ENCODE measurements around the gene PIWIL4.

The PIWIL4 gene

DNA sequence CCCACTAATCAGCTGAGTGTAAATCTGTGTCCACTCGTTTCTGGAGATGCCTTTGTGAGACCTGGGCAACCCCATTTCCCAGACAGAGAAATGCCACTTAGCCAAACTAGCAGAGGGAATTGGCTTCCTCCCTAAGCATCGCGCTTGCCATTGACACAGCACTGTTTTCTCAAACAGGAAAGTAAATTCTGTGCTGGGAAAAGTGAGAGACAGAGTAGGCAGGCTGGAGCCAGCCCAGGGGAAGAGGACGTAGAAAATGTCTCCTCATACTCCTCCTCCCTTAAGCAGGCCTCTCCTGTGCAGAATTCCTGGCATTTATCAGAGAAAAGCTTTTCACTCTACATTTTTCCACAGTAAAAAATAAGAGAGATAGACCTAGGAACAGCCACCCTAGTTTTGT is 101.9 kb downstream of the PIWIL4 start:
- DNase-seq, result no peak
- TF ChIP-seq, protein P1, sequence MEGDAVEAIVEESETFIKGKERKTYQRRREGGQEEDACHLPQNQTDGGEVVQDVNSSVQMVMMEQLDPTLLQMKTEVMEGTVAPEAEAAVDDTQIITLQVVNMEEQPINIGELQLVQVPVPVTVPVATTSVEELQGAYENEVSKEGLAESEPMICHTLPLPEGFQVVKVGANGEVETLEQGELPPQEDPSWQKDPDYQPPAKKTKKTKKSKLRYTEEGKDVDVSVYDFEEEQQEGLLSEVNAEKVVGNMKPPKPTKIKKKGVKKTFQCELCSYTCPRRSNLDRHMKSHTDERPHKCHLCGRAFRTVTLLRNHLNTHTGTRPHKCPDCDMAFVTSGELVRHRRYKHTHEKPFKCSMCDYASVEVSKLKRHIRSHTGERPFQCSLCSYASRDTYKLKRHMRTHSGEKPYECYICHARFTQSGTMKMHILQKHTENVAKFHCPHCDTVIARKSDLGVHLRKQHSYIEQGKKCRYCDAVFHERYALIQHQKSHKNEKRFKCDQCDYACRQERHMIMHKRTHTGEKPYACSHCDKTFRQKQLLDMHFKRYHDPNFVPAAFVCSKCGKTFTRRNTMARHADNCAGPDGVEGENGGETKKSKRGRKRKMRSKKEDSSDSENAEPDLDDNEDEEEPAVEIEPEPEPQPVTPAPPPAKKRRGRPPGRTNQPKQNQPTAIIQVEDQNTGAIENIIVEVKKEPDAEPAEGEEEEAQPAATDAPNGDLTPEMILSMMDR (IDR thresholded peaks at IDR 0.05; ENCODE audit: low read depth, low read length), result no peak
- Histone ChIP-seq H3K27ac (no peak overlapping the region), H3K9me3 (ENCODE audit: severe bottlenecking) (peaks cover 9% of the 10 kb centered on the region), H3K36me3 (no peaks in the 10 kb centered on the region), H3K4me3 (ENCODE audit: low read depth, low read length) (no peak overlapping the region), H3K27me3 (ENCODE audit: insufficient read depth, low read depth, severe bottlenecking) (no peaks in the 10 kb centered on the region)
